Pancreas (tissue), 10 donors: ENCODE data around the gene SIAE. TPM values are rescaled to one million over a fixed set of nuclear protein-coding genes. Genes with fewer than 3 reads are reported as not detected.
A peak's percentile ranks its signal among the peaks of the same experiment; 100 is the strongest.

Experiments used
- ATAC-seq, 4 donors: fragments of 200-7000 bp; cut with Tn5 transposase; one replicate each; pipeline versions ENCODE4 v1.8.0 to v1.9.1; 2020; ENCODE audit warnings: mild to moderate bottlenecking in 4 of 4, moderate library complexity in 4 of 4
- DNase-seq, 6 donors: peaks; one replicate each; pipeline ENCODE4 v3.0.0-alpha.2; 2020
- FAIRE-seq: peaks from 2 replicates; lab custom pipeline; 2012; peaks lifted over from hg19 to GRCh38; lab: Jason Lieb, UNC
- H3K27ac ChIP-seq, 4 donors: fragments of 200-600 bp; sonication (generic); 1 replicate in 3 of 4; 2 replicates in 1 of 4; pipeline versions ENCODE4 v1.5.0 to v1.8.0; 2020
- H3K27me3 ChIP-seq, 4 donors: fragments of 200-600 bp; one replicate each; pipeline ENCODE4 v1.8.0; 2021
- H3K36me3 ChIP-seq, 3 donors: fragments of 200-600 bp; sonication (generic) in 1 of 3; one replicate each; pipeline versions ENCODE4 v1.5.0 to v1.8.0; 2020 to 2021
- H3K4me1 ChIP-seq, 3 donors: fragments of 200-600 bp; one replicate each; pipeline ENCODE4 v1.8.0; 2021
- H3K4me3 ChIP-seq, 4 donors: fragments of 200-600 bp; sonication (generic) in 2 of 4; one replicate each; pipeline versions ENCODE4 v1.5.0 to v1.8.0; 2020 to 2021
- H3K9me3 ChIP-seq, 4 donors: fragments of 200-600 bp; one replicate each; pipeline ENCODE4 v1.8.0; 2021
- CTCF ChIP-seq, 4 donors: fragments of 200-600 bp; sonication (generic) in 3 of 4; IDR thresholded peaks; one replicate each; pipeline versions ENCODE4 v1.5.0 to v1.8.0; 2021; ENCODE audit warnings: antibody characterized with exemption in 4 of 4
- WGBS, 2 donors: extraction: QIAGEN DNeasy Blood & Tissue Kit; methylation state at CpG; one replicate each; pipeline ENCODE4 v1.1.7; 2013; 5-methylcytosine and 5-hydroxymethylcytosine counted together
- intact Hi-C, 3 donors: fragments of 100-400 bp; cut with DNase I; formaldehyde crosslinking; loops; one replicate each; pipeline versions ENCODE4 v1.11.1 to v1.14.2; 2022
- polyA plus RNA-seq, 2 donors: library from polyadenylated mRNA; stranded (reverse); fragments of 200-250 nt; gene quantifications; one replicate each; pipeline ENCODE4 v1.2.3, GENCODE V29; 2013
- total RNA-seq, 6 donors: library from RNA; stranded (reverse); fragmentation: NEBNext Ultra II Directional in 4 of 6; extraction: Animal tissue kit (Norgen Biotek cat#: 25700) in 4 of 6; gene quantifications; one replicate each; pipeline versions ENCODE4 v1.2.1 to v1.2.4, GENCODE V29; 2021 to 2023
- donor health status: healthy with polysubstance abuse.
- donor health status: DM: no; HTN: no; CAD: no; lungs with moderate emphysema.
- donor health status: DM: no; HTN: no; CAD: no.
- donor health status: control.
- donor health status: control.
- donor health status: Bipolar disorder and iron deficiency.
- donor health status: DM: yes; HTN: yes; CAD: no.
- donor health status: DM: no; HTN: no; CAD: no.
- donor health status: DM: no; HTN: no; CAD: no.
- donor health status: DM: yes; HTN: yes; CAD: no.

Gene SIAE
- total and polyA plus RNA-seq, 8 donors = 9.6 to 29.8 (median 14.1) TPM

- Histone ChIP-seq H3K27ac (no peak overlapping the region), H3K9me3 (no peaks in the 10 kb centered on the region), H3K27me3 (no peaks in the 10 kb centered on the region), H3K4me1 (no peaks in the 10 kb centered on the region), H3K4me3 (no peak overlapping the region), H3K36me3 (no peaks in the 10 kb centered on the region)
- intact Hi-C loops = no loop called here
- no peak for FAIRE-seq
- 76 to 80% methylated on average over 16 of the region's 16 CpGs for WGBS, 2 donors
- ATAC-seq = peak in 1 of 4 donors; percentile 37
- no peak for DNase-seq
- TF ChIP-seq CTCF (IDR thresholded peaks at IDR 0.05) = no peak
These were observed 16.5 kb downstream of the SIAE start for GRCh38 chr11:124656774-124657630.

DNA sequence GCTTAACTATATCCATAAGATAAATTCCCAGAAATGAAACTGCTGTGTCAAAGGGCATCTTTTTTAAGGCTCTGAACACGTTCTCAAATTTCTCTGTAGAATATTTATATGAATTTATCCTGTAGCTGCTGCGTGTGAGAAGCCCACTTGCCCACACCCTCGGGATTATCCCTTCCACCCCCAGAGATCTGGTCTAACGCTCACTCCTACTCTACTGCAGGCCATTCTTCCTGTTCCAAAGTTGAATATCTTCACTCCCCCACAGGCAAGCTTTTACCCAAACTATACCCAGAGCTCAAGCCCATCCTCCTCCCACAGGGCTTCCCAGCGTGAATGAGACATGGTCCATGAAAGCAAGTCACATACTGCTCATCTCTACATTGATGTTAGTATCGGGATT, 24.9 kb downstream of the SIAE start:
- FAIRE-seq = no peak
- Histone ChIP-seq H3K27ac (no peak overlapping the region), H3K9me3 (no peaks in the 10 kb centered on the region), H3K36me3 (peaks cover 0 to 4% (median 0%) of the 10 kb centered on the region in 3 donors), H3K4me1 (no peaks in the 10 kb centered on the region), H3K27me3 (no peaks in the 10 kb centered on the region), H3K4me3 (no peak overlapping the region)
- WGBS, 2 donors = 70 to 86% methylated on average over 6 of the region's 6 CpGs
- ATAC-seq = no peak
- intact Hi-C loops = no loop called here
- DNase-seq = no peak
- no peak for TF ChIP-seq CTCF (IDR thresholded peaks at IDR 0.05)

DNA sequence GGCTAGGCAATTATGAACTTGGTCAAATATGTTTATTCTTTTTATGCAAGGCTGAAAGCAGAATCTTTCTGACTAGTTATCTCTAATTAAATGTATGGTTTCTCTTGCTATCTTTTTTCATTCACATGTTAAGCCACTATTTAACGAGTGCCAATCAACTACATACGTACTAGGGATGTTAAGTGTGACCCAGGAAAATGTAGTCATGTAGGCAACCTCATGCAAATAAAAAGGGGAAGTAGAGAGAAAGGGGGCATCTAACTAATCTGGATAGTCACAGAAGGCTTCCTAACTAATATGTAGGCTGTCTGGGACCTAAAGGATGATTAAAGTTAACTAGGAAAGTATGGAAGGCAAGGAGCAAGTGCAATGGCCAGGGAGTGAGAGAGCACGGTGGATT, 27.4 kb downstream of the SIAE start:
- ATAC-seq = no peak
- WGBS, 2 donors = 73 to 91% methylated on average over 3 of the region's 3 CpGs
- intact Hi-C loops = no loop called here
- H3K27me3 ChIP-seq = no peaks in the 10 kb centered on the region
- FAIRE-seq = no peak
- H3K9me3 ChIP-seq = no peaks in the 10 kb centered on the region
- no peak for DNase-seq
- no peaks in the 10 kb centered on the region for H3K4me1 ChIP-seq
- peaks cover 0 to 4% (median 0%) of the 10 kb centered on the region in 3 donors for H3K36me3 ChIP-seq
- H3K4me3 ChIP-seq = no peak overlapping the region
- H3K27ac ChIP-seq = no peak overlapping the region
- TF ChIP-seq CTCF (IDR thresholded peaks at IDR 0.05) = no peak

DNA sequence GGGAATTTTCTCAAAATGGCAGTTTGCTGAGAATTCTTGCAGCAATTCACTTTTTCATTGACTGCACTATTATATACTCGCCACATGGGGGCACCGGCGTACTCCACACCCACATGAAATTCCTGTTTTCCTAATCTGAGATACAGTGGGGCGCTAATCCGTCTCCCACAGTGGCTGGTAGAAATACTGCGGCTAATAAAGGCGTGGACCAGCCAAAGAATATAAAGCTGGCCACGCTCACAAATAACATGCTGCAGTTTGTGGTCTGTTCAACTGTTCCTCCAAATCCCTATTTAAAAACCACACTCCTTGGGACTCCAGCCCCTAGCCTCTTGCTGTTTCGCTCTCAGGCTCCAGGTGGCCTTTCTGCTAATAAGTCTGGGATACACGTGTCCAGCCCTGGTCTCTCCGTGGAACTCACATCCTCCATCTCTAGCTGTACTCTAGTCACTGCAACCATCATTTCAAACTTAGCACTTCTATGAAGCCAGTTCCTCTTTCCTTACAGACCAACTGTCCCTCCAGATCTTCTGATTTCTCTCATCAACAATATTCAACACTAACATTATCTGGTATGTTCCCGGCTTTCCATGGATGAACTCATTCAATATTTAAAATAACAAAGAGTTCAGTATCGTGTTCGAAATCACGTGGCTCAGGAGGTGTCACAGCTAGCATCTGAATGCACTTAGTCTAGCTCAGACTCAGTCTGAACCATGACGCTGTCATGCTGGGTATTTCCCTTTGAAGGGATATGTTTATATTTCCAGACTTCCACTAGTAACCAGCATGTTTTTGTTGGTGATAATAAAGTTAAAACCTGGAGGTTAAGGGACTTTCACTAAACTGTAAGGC, 28.9 kb downstream of the SIAE start:
- FAIRE-seq = peak; percentile 70
- Histone ChIP-seq H3K27ac (no peak overlapping the region), H3K9me3 (no peaks in the 10 kb centered on the region), H3K4me3 (peak overlapping the region in 1 of 4 donors; percentile 30), H3K27me3 (no peaks in the 10 kb centered on the region), H3K4me1 (no peaks in the 10 kb centered on the region), H3K36me3 (peaks cover 0 to 4% (median 0%) of the 10 kb centered on the region in 3 donors)
- peak; percentile 91 to 99 (median 97) for ATAC-seq
- intact Hi-C loops = no loop called here
- peak; percentile 51 to 77 (median 75) for TF ChIP-seq CTCF (IDR thresholded peaks at IDR 0.05)
- peak; percentile 26 to 63 (median 46) for DNase-seq
- WGBS, 2 donors = 14 to 24% methylated on average over 16 of the region's 16 CpGs
